ENCODE data around the gene HNF4A.
"Not testable (repeated sequence)": the region's sequence is repeated elsewhere in the genome, so short reads cannot be mapped to it uniquely, and the experiment has no call there.

Gene HNF4A

DNA sequence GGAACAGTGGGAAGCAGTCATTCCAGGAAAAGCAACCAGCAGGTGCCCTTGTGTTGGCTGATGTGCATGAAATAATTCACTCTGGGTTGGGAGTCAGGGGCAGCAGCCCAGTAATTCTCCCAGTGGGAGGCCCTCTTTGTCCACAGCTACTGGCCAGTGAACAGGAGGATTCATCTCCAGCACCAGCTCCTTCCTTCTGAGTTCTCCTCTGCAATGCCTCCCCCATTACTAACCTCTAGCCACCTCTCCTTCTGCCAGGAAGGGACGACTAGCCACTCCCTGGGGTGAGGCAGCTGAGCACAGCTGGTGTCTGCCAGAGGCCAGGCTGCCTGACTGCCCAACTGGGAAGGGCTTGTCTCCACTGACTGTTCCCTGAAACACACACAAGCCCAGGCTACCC, 31.2 kb upstream of the HNF4A start:
- no peak overlapping the region for H3K4me3 ChIP-seq (ENCODE audit: low read depth, low read length)
- no peak for DNase-seq (ENCODE audit: low read depth)
- TF ChIP-seq, protein P1, sequence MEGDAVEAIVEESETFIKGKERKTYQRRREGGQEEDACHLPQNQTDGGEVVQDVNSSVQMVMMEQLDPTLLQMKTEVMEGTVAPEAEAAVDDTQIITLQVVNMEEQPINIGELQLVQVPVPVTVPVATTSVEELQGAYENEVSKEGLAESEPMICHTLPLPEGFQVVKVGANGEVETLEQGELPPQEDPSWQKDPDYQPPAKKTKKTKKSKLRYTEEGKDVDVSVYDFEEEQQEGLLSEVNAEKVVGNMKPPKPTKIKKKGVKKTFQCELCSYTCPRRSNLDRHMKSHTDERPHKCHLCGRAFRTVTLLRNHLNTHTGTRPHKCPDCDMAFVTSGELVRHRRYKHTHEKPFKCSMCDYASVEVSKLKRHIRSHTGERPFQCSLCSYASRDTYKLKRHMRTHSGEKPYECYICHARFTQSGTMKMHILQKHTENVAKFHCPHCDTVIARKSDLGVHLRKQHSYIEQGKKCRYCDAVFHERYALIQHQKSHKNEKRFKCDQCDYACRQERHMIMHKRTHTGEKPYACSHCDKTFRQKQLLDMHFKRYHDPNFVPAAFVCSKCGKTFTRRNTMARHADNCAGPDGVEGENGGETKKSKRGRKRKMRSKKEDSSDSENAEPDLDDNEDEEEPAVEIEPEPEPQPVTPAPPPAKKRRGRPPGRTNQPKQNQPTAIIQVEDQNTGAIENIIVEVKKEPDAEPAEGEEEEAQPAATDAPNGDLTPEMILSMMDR (IDR thresholded peaks at IDR 0.05; ENCODE audit: low read depth, low read length, missing control alignments), result no peak

GRCh38 chr20:44326391-44327159, 28.9 kb upstream of the HNF4A start:
- TF ChIP-seq, protein P1 (IDR thresholded peaks at IDR 0.05; ENCODE audit: low read depth, low read length, missing control alignments), result no peak
- no peak for DNase-seq (ENCODE audit: low read depth)
- H3K4me3 ChIP-seq (ENCODE audit: low read depth, low read length), result peak overlapping the region; percentile 25

- DNase-seq (ENCODE audit: low read depth); H3K4me3 ChIP-seq (ENCODE audit: low read depth, low read length): not testable (repeated sequence)
Observed at GRCh38 chr20:44327748-44328147, 27.8 kb upstream of the HNF4A start.

DNA sequence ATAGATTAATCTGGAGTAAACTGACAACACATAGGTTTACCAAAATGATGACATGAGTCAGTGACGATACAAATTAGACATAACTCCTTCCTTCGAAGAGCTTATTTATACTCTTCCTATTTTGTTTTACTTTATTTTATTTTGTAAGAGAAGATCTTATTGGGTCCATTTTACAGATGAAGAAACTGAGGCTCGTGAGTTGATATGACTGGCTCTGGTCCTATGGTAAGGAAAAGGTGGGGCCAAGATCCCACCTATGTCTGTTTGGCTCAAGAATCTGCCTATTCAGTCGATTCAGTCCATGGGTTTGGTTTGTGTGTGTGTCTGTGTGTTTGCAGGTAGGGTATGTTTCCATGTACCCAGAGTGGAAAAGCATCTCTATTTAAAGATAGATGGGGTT, 27.1 kb upstream of the HNF4A start:
- no peak for DNase-seq (ENCODE audit: low read depth)
- H3K4me3 ChIP-seq (ENCODE audit: low read depth, low read length), result no peak overlapping the region
- TF ChIP-seq, protein P1 (IDR thresholded peaks at IDR 0.05; ENCODE audit: low read depth, low read length, missing control alignments), result no peak

- TF ChIP-seq, protein P1 (IDR thresholded peaks at IDR 0.05; ENCODE audit: low read depth, low read length, missing control alignments), result no peak
- no peak overlapping the region for H3K4me3 ChIP-seq (ENCODE audit: low read depth, low read length)
- DNase-seq (ENCODE audit: low read depth), result no peak
Observed at GRCh38 chr20:44331201-44331600, 24.3 kb upstream of the HNF4A start.

- no peak for DNase-seq (ENCODE audit: low read depth)
- TF ChIP-seq, protein P1 (IDR thresholded peaks at IDR 0.05; ENCODE audit: low read depth, low read length, missing control alignments), result no peak
- no peak overlapping the region for H3K4me3 ChIP-seq (ENCODE audit: low read depth, low read length)
Observed at GRCh38 chr20:44334306-44334705, 21.2 kb upstream of the HNF4A start.

DNA sequence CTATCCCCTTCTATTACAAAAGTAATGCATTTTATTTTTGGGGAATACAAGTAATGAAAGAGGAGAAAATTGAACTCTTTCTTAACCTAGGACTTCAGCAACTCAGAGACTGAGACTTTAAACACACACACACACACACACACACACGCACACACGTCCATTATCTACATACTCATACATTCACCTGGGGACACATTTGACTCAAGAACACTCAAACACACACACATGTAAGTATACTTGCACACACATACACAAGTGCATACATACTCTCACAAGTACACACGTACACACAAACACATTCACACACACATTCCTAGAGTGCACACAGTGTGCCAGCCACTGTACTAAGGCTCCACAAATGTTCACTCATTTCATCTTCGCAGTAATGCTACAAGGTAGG, 20.8 kb upstream of the HNF4A start:
- no peak overlapping the region for H3K4me3 ChIP-seq (ENCODE audit: low read depth, low read length)
- TF ChIP-seq, protein P1 (IDR thresholded peaks at IDR 0.05; ENCODE audit: low read depth, low read length, missing control alignments), result no peak
- no peak for DNase-seq (ENCODE audit: low read depth)
